IPS-18a (cell line): ENCODE measurements around the gene TBC1D22A.
"Not testable (repeated sequence)": the region's sequence is repeated elsewhere in the genome, so short reads cannot be mapped to it uniquely, and the experiment has no call there.

Experiments used
- H3K27ac ChIP-seq: one replicate; pipeline ENCODE4 v1.5.1; 2013; ENCODE audit warnings: low read length
- H3K27me3 ChIP-seq: one replicate; pipeline ENCODE4 v1.6.1; 2013; ENCODE audit warnings: mild to moderate bottlenecking, low read length; ENCODE audit not compliant: control insufficient read depth, insufficient read depth
- H3K36me3 ChIP-seq: one replicate; pipeline ENCODE4 v1.6.1; 2013; ENCODE audit warnings: low read depth, low read length; ENCODE audit not compliant: control insufficient read depth
- H3K4me1 ChIP-seq: one replicate; pipeline ENCODE4 v1.6.1; 2013; ENCODE audit warnings: low read depth, low read length; ENCODE audit not compliant: control insufficient read depth
- H3K4me3 ChIP-seq: one replicate; pipeline ENCODE4 v1.5.1; 2013; ENCODE audit warnings: low read length
- H3K9ac ChIP-seq: one replicate; pipeline ENCODE4 v1.6.1; 2013; ENCODE audit warnings: mild to moderate bottlenecking, low read length, moderate library complexity
- H3K9me3 ChIP-seq: one replicate; pipeline ENCODE4 v1.6.1; 2013; ENCODE audit warnings: low read depth, low read length; ENCODE audit not compliant: control insufficient read depth

Gene TBC1D22A

DNA sequence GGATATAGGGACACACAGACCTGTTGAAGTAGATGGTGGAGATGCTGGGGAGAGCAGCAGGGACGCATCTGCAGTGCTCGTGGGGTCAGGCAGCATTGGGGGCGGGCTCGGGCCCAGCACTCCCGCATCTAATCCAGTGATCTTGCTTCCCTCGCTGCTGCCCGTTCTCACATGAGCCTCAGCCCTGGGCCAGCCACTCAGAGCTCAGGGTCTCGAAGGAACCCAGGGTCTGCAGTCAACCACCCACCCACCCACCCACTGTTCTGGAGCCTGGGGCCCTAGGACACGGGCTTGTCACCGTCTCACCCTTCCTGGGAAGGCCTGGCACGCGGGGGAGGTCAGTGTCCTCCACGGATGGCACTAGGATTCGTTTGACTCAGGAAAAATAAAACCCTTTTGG is 406.0 kb downstream of the TBC1D22A start:
- Histone ChIP-seq H3K9ac (no peak overlapping the region), H3K4me1 (no peaks in the 10 kb centered on the region), H3K9me3 (no peaks in the 10 kb centered on the region), H3K27ac (no peak overlapping the region), H3K36me3 (no peaks in the 10 kb centered on the region), H3K4me3 (no peak overlapping the region), H3K27me3 (no peaks in the 10 kb centered on the region)

DNA sequence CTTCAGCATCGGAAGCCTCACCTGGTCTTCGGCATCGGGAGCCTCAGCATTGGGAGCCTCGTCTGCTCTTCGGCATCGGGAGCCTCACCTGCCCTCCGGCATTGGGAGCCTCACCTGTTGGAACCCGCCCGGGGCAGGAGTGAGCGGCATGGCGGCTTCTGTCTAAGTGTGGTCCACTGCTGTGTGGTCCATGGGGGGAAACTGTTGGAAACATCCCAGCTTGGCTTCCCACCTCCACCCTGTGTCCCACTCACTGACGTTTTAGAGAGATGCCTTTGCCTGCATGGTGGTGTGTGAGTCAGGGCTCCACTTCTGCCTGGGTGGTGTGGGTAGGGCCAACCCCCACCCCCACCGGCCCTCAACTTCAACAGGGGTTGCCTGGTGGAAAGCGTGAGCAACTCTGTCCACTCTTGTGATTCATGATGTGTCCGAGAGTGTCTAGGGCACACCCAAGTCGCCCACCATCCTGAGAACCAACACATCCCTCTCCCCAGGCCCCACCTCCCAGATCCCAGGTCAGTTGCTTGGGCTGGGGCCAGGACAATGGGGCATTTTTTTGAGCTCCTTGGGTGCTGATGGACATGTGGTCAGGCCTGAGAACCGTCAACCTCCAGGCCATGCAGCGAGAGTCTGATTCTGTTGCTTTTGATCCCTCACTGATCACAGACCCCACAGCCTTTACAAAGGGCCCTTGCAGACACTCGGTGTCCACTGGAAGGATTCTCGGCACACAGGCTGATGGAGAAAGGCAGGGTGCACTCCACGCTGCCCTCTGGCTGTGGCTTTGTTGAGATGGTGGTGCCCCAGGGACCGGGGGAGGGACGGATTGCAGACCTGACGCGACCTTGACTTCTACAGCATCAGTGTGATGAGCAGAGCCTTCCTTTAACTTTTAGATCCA is 406.7 kb downstream of the TBC1D22A start:
- no peak overlapping the region for H3K9ac ChIP-seq
- H3K9me3 ChIP-seq, result no peaks in the 10 kb centered on the region
- H3K27me3 ChIP-seq, result no peaks in the 10 kb centered on the region
- no peak overlapping the region for H3K4me3 ChIP-seq
- no peaks in the 10 kb centered on the region for H3K4me1 ChIP-seq
- no peak overlapping the region for H3K27ac ChIP-seq
- no peaks in the 10 kb centered on the region for H3K36me3 ChIP-seq

DNA sequence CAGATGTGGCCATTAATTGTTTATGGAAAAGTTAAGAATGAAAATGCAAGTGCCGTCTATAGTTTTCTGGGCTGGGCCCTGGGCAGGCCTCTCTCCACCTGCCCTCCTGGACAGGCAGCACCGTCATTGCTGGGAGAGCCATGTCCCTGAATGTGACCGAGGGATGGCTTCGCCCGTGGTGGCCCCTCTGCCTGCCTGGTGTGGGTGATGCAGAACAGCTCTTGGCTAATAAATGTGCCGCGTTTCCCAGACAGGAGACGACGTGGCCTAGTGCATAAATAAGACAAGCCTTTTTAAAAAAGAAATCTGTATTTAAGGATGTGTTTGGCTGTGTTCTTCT is 407.3 kb downstream of the TBC1D22A start:
- no peaks in the 10 kb centered on the region for H3K4me1 ChIP-seq
- H3K36me3 ChIP-seq, result no peaks in the 10 kb centered on the region
- no peak overlapping the region for H3K9ac ChIP-seq
- no peak overlapping the region for H3K27ac ChIP-seq
- no peaks in the 10 kb centered on the region for H3K27me3 ChIP-seq
- H3K9me3 ChIP-seq, result no peaks in the 10 kb centered on the region
- H3K4me3 ChIP-seq, result no peak overlapping the region

DNA sequence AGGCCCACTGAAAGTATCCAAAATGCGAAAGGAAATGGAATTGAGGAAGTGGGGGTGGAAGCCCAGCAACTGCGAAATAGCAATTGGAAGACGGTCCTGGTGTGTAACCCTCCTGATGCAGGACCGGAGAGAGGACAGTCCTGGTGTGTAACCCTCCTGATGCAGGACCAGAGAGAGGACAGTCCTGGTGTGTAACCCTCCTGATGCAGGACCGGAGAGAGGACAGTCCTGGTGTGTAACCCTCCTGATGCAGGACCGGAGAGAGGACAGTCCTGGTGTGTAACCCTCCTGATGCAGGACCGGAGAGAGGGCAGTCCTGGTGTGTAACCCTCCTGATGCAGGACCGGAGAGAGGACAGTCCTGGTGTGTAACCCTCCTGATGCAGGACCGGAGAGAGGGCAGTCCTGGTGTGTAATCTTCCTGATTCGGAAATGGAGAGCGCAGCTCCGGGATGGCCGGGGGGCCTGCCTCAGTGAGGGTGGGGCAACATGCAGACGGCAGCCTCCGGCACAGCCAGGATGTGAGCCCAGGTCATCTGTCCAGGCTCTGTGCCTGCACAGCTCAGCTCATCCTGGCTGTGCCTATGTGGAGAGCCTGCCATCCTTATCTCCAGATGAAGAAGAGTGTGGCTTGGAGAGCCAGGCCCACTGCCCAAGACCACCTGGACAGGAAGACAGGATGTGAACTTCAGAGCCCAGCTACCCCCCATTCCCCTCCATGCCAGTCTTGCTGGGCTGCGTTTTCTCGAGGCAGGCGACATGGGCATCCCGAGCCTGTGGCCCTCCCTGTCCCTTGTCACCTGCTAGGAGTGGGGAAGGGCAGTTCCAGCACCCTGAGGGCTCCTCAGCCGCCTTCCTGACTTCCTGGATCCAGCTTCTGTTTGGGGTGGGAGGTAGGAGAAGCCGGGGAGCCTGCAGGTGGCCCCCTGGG is 408.3 kb downstream of the TBC1D22A start:
- H3K36me3 ChIP-seq, H3K27ac ChIP-seq: not testable (repeated sequence)

DNA sequence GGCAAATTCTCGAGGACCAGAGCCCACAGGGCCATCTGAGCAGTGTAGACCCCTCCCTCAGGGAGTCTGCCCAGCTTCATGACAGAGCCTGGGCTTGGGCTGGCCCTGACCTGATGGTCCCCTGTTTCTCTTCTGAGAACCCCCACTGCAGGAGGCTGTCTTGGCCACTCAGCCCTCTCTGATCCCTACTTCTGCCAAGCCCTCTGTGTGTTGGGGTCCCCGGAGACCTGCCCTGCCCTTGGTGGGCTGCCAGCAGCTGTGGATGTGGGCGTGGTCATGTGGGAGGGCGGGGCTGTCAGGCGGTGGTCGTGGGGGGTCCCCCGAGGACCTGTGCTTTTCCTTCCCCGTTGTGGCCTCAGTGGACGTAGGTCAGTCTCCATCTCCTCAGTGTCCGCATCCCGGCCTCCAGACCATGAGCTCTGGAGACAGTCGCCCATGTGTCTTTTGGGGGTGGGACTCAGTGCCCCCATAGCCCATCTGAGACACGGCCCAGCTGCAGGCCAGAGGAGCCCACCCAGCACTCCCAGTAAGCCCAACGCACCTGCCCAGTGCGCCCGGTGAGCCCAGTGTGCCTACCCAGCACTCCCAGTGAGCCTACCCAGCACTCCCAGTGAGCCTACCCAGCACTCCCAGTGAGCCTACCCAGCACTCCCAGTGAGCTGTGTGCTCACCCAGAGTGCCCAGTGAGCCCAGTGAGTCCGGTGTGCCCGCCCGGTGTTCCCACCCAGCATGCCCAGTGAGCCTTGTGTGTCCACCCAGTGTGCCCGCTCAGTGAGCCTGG is 409.2 kb downstream of the TBC1D22A start:
- H3K4me3 ChIP-seq, result no peak overlapping the region
- no peaks in the 10 kb centered on the region for H3K4me1 ChIP-seq
- no peak overlapping the region for H3K9ac ChIP-seq
- no peaks in the 10 kb centered on the region for H3K27me3 ChIP-seq
- H3K9me3 ChIP-seq, result no peaks in the 10 kb centered on the region
- H3K36me3 ChIP-seq, result no peaks in the 10 kb centered on the region
- H3K27ac ChIP-seq, result no peak overlapping the region

More for the DNA sequence above, 408.3 kb downstream of the TBC1D22A start:
- not testable (repeated sequence) for H3K4me3 ChIP-seq, H3K9ac ChIP-seq, H3K9me3 ChIP-seq, H3K27me3 ChIP-seq, H3K4me1 ChIP-seq

DNA sequence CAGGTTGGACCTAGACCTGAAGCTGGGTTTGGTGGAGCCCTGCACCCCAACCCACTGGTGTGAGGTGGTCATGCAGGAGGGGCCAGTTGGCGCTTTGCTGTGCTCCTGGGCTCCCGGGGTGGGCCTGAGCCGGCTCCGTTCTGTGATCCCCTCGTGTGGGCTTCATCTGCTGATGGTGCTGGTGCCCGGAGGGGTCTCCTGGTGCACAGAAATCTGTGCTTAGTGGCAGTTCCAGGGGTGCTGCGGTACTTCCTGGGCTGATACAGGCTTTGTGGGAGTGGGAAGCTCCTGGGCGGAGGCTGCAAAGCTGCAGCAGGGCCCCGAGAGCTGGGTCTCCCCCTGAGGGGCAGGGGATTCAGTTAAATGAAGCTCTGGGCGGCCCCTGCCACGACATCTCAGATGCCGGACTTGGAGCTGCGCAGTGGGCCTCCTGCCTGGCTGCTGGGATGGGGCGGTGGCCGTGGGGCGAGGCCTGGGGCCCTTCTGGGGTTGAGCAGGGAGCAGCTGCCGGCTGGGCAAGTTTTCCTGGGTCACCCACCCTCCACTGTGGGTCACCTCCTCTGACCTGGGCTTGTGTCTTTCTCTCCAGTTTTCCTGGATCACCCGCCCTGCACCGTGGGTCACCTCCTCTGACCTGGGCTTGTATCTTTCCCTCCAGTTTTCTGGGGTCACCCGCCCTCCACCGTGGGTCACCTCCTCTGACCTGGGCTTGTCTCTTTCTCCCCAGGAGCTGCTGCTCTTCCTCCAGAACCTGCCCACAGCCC is 410.5 kb downstream of the TBC1D22A start:
- H3K9me3 ChIP-seq, result no peaks in the 10 kb centered on the region
- no peaks in the 10 kb centered on the region for H3K27me3 ChIP-seq
- no peaks in the 10 kb centered on the region for H3K4me1 ChIP-seq
- no peak overlapping the region for H3K4me3 ChIP-seq
- H3K36me3 ChIP-seq, result no peaks in the 10 kb centered on the region
- no peak overlapping the region for H3K27ac ChIP-seq
- H3K9ac ChIP-seq, result no peak overlapping the region

DNA sequence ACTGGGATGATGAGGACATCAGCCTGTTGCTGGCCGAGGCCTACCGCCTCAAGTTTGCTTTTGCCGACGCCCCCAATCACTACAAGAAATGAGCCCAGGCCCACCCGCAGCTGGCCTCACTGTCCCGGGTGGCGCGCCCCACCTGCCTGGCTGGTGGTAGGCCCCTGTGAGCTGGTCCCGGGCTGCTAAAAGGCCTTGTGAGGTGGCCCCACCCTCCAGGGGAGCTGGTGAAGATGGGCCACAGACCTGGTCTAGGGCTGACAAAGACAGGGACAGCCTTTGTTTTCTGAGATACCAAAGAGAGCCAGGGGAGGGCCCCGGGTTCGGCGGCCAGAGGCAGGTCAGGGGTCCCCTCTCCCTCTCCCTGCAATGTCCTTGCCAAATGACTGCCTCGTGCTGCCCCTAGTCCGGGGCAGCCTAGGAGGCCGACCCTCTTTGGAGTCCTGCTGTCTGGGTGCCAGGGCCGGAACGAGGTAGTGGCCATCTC is 411.1 kb downstream of the TBC1D22A start:
- Histone ChIP-seq H3K36me3 (no peaks in the 10 kb centered on the region), H3K27ac (no peak overlapping the region), H3K27me3 (no peaks in the 10 kb centered on the region), H3K4me3 (no peak overlapping the region), H3K9me3 (no peaks in the 10 kb centered on the region), H3K9ac (no peak overlapping the region), H3K4me1 (no peaks in the 10 kb centered on the region)

DNA sequence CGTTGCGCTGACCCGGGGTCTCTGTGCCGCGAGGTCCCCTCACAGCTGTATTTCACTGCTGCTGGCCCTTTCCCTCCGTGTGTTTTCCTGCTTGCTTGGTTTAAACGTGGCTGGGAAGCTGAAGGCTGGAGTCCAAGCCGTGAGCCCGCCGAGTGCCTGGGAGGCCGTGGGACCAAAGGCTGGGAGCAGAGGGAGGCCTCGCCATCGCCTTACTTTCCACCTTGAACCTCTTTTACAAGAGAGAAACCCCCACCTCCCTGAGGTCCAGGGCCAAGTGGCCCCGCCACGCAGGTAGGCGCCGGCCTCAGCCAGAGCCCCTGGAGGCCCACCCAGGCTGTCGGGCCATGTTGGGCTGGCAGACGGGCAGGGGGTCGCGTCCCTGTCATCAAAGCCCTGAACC is 411.6 kb downstream of the TBC1D22A start:
- Histone ChIP-seq H3K9ac (no peak overlapping the region), H3K4me3 (no peak overlapping the region), H3K27ac (no peak overlapping the region), H3K9me3 (no peaks in the 10 kb centered on the region), H3K27me3 (no peaks in the 10 kb centered on the region), H3K36me3 (no peaks in the 10 kb centered on the region), H3K4me1 (no peaks in the 10 kb centered on the region)

DNA sequence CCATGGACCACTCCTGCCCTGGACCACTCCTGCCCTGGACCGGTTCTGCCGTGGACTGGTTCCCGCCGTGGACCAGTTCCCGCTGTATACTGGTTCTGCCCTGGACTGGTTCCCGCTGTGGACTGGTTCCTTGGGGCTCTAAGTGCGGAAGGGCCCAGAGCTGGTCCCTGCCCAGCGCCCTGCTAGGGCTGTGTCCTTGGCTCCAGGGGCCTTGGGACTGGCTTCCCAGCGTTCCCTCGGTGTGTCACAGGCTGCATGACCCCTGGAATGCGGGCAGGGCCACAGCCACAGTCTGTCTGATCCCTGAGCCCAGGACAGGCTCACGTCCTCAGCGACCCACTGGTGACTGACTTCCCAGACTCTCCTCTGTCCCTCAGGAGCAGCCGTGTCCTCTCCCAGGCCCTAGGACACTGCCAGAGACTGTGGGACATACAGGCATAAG is 412.2 kb downstream of the TBC1D22A start:
- Histone ChIP-seq H3K9me3 (peaks cover 2% of the 10 kb centered on the region), H3K27me3 (no peaks in the 10 kb centered on the region), H3K9ac (no peak overlapping the region), H3K4me1 (no peaks in the 10 kb centered on the region), H3K27ac (no peak overlapping the region), H3K36me3 (no peaks in the 10 kb centered on the region), H3K4me3 (no peak overlapping the region)

DNA sequence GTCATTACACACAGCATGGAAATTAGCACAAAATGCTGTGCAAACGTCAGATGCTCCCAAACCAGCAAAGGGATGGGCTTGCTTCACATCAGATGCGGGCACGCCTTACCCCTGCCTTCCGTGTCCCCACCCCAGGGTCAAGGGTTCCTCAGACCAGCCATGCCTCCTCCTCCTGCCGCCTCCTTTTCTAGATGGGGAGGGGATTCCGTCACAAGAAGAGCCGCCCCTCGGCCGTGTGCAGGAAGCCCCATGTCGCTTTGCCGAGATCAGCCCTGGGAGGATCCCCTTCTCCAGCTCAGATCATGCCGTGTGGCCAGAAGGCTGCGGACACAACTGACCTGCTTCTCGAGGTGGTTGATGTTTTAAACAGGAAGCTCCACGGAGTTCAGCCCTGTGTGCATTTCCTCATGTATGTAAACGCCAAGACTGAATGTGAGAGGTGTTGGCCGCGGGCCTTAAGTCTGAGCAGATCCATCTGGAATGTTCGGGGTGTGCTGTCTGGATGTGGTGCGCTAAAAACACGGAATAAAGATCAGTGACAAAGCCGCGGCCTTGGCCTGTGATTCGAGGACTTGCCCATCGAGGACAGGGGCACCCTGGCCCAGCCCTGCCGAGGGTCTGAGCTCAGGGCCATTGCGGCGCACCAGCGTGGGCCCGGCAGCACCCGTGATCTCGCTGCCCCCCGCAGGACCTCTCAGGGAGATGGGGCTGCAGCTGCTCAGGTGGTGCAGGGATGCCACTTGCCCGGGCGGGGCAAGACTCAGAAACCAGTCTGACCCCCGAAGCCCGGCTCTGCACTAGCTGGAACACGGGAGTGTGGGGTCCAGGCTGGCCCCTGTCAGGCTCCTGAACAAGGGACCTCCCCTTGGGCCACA is 412.9 kb downstream of the TBC1D22A start:
- Histone ChIP-seq H3K9me3 (peaks cover 7% of the 10 kb centered on the region), H3K4me1 (no peaks in the 10 kb centered on the region), H3K4me3 (no peak overlapping the region), H3K9ac (no peak overlapping the region), H3K27me3 (no peaks in the 10 kb centered on the region), H3K36me3 (no peaks in the 10 kb centered on the region), H3K27ac (no peak overlapping the region)
